ENCODE data around the gene ALKBH6. TPM values are rescaled to one million over a fixed set of nuclear protein-coding genes. Genes with fewer than 3 reads are reported as not detected.

Gene ALKBH6
- total and polyA plus RNA-seq, 3 donors from 2014 or later = 11.9 to 26.3 (median 22.8) TPM

- no peak for DNase-seq
- Histone ChIP-seq H3K27me3 (no peaks in the 10 kb centered on the region), H3K9me3 (no peaks in the 10 kb centered on the region), H3K4me1 (peaks cover 6% of the 10 kb centered on the region), H3K27ac (no peak overlapping the region), H3K4me3 (no peak overlapping the region), H3K36me3 (ENCODE audit: low read depth, missing control alignments) (no peaks in the 10 kb centered on the region)
- intact Hi-C loops (cut with DNase I; ENCODE audit: low total_unique reads) = no loop called here
- TF ChIP-seq POLR2A (IDR thresholded peaks at IDR 0.05) = no peak
- TF ChIP-seq, protein P1, sequence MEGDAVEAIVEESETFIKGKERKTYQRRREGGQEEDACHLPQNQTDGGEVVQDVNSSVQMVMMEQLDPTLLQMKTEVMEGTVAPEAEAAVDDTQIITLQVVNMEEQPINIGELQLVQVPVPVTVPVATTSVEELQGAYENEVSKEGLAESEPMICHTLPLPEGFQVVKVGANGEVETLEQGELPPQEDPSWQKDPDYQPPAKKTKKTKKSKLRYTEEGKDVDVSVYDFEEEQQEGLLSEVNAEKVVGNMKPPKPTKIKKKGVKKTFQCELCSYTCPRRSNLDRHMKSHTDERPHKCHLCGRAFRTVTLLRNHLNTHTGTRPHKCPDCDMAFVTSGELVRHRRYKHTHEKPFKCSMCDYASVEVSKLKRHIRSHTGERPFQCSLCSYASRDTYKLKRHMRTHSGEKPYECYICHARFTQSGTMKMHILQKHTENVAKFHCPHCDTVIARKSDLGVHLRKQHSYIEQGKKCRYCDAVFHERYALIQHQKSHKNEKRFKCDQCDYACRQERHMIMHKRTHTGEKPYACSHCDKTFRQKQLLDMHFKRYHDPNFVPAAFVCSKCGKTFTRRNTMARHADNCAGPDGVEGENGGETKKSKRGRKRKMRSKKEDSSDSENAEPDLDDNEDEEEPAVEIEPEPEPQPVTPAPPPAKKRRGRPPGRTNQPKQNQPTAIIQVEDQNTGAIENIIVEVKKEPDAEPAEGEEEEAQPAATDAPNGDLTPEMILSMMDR (IDR thresholded peaks at IDR 0.05) = no peak
- 78 to 84% methylated on average over 10 of the region's 10 CpGs for WGBS, 2 donors
These were observed 23.0 kb downstream of the ALKBH6 start for GRCh38 chr19:35990771-35991730.

DNA sequence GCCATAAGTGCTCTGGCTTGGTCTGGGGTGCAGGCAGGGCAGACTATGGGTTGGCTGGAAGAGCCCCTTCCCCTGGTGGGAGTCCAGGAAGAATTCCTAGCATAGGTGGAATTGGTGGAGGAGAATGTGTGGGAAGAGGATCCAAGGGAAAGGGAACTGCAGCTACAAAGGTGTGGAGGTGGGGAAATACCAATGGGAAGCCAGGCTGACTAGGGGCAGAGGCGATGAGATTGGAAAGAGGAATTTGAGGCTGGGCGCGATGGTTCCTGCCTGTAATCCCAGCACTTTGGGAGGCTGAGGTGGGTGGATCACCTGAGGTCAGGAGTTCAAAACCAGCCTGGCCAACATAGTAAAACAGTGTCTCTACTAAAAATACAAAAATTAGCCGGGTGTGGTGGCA lies 23.9 kb downstream of the ALKBH6 start:
- Histone ChIP-seq H3K27me3 (no peaks in the 10 kb centered on the region), H3K9me3 (no peaks in the 10 kb centered on the region), H3K4me3 (no peak overlapping the region), H3K4me1 (peaks cover 3% of the 10 kb centered on the region), H3K27ac (no peak overlapping the region), H3K36me3 (ENCODE audit: low read depth, missing control alignments) (no peaks in the 10 kb centered on the region)
- intact Hi-C loops (cut with DNase I; ENCODE audit: low total_unique reads) = no loop called here
- DNase-seq = no peak
- TF ChIP-seq, protein P1 (IDR thresholded peaks at IDR 0.05) = no peak
- TF ChIP-seq POLR2A (IDR thresholded peaks at IDR 0.05) = no peak
- WGBS, 2 donors = 92 to 94% methylated on average over 4 of the region's 4 CpGs

DNA sequence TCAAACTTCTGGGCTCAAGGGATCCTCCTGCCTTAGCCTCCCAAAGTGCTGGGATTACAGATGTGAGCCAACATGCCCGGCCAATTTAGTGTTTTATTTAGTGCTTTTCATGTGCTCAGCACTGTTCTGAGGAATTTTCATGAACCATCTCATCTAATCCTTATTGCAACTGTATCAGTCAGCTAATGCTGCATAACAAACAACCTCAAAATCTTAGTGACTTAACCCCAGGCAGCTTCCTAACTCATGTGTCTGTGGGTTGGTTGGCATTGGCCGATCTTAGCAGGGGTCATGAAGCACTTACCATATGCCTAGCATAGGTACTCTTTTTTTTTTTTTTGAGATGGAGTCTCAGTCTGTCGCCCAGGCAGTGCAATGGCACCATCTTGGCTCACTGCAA lies 25.2 kb downstream of the ALKBH6 start:
- Histone ChIP-seq H3K9me3 (no peaks in the 10 kb centered on the region), H3K36me3 (ENCODE audit: low read depth, missing control alignments) (no peaks in the 10 kb centered on the region), H3K4me1 (no peaks in the 10 kb centered on the region), H3K27ac (no peak overlapping the region), H3K27me3 (no peaks in the 10 kb centered on the region), H3K4me3 (no peak overlapping the region)
- no peak for DNase-seq
- intact Hi-C loops (cut with DNase I; ENCODE audit: low total_unique reads) = no loop called here
- TF ChIP-seq POLR2A (IDR thresholded peaks at IDR 0.05) = no peak
- TF ChIP-seq, protein P1 (IDR thresholded peaks at IDR 0.05) = no peak
- 90 to 93% methylated on average over 3 of the region's 3 CpGs for WGBS, 2 donors

- no peak for DNase-seq
- H3K9me3 ChIP-seq = no peaks in the 10 kb centered on the region
- H3K27me3 ChIP-seq = no peaks in the 10 kb centered on the region
- H3K36me3 ChIP-seq (ENCODE audit: low read depth, missing control alignments) = no peaks in the 10 kb centered on the region
- intact Hi-C loops (cut with DNase I; ENCODE audit: low total_unique reads) = no loop called here
- no peak overlapping the region for H3K27ac ChIP-seq
- TF ChIP-seq POLR2A (IDR thresholded peaks at IDR 0.05) = no peak
- TF ChIP-seq, protein P1 (IDR thresholded peaks at IDR 0.05) = no peak
- no peaks in the 10 kb centered on the region for H3K4me1 ChIP-seq
- WGBS, 2 donors = 16 to 25% methylated on average over 8 of the region's 8 CpGs
- H3K4me3 ChIP-seq = peak overlapping the region in 1 of 2 donors; percentile 49
These were observed 26.5 kb downstream of the ALKBH6 start for GRCh38 chr19:35987571-35987896.
